HG02973 (cell line): ENCODE data around the gene MARK3.
"Not testable (repeated sequence)": the region's sequence is repeated elsewhere in the genome, so short reads cannot be mapped to it uniquely, and the experiment has no call there.

Source experiments
- ATAC-seq: cut with Tn5 transposase; IDR thresholded peaks from one replicate; pipeline ENCODE4 v1.9.1; 2021; ENCODE audit warnings: moderate library complexity; ENCODE audit not compliant: unreplicated experiment

The MARK3 gene

GRCh38 chr14:103385152-103385928 lies at the start of gene MARK3:
MARK3 (plus strand) TSS chr14:103385415; CDS start chr14:103386030, 615 bp downstream.
- peak; percentile 92 for ATAC-seq

DNA sequence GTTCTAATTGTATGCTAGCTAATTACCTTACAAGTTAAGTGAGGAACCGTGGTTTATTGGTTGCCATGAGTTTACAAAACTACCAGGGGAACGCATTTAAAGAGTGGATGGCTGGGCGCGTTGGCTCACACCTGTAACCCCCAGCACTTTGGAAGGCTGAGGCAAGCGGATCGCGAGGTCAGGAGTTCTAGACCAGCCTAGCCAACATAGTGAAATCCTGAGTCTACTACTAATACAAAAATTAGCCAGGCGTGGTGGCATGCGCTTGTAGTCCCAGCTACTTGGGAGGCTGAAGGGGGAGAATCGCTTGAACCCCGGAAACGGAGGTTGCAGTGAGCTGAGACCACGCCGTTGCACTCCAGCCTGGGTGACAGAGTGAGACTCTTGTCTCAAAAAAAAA lies 49.0 kb upstream of the MARK3 start:
- ATAC-seq, result no peak

DNA sequence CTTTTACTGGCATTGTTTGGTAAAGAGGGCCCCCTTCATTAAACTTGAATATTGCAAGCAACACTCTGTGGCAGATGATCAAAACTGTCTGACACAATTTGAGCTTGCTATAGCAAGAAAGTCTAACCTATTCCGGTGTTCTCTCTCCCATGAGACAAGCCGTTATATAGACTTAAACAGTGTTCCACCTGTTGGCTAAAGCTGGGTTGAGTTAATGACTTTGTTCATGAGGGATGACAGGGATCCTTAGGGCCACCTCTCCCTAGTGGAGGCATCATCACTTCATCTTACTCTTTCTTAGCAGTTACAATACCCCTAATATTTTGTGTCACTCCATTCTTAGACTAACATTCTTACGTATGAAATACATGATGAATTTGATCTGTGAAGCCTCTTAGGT lies 47.4 kb upstream of the MARK3 start:
- ATAC-seq, result no peak

- ATAC-seq, result no peak
Observed at GRCh38 chr14:103339561-103339960, 45.7 kb upstream of the MARK3 start.

GRCh38 chr14:103340480-103341212 lies 44.6 kb upstream of the MARK3 start:
- no peak for ATAC-seq

- no peak for ATAC-seq
Observed at GRCh38 chr14:103341250-103342129, 43.7 kb upstream of the MARK3 start.

DNA sequence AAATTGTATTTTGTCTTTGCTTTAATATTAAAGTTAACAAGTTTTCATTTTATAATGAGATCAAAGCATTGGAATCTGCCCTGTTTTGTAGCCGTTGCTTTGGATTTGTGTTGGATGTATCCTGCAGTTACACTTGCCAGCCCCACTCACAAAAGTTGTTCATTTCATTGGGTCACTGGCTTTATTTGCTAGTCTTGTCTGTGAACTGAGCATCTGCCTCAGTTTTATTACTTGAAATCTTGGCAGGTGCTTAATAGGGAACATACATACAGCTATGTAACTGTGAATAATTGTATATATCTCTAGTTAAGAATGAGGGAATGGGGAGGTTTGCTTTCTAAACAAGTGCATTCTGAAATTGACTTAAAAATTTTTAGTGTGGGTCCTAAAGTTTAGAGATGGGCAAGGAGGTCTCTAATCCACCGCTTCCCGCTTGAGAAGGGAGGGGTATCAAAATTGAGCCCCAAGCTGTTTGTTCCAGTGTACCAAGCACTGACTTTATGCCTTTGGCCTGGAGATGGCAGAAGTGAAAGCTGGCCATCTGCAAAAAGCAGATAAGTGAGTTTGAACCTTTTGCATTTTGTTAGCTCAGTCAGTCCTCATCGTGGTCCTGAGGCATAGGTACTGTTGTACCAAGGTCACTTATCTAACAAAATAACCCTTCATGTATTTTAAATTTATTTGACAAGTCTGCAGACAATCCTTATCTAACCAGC lies 41.9 kb upstream of the MARK3 start:
- ATAC-seq, result no peak

GRCh38 chr14:103343905-103344797 lies 41.1 kb upstream of the MARK3 start:
- ATAC-seq, result no peak

DNA sequence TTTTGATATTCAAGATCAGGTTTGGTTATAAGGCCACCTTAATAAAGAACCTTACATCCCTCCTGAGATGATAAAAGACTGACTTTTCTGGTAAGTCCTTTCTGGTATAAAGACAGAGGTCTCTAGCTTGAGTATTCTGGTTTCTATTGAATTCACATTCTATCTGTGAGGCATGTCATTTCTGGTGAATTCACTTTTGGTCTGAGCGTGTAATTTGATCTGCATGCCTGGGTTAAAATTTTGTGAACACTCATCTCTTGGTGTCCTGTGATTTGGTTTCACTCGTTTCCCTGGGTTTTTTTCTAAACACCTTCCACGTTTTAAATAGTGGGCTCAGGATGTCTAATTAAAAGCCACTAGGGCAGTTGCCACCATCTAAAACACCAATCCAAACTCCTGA lies 38.9 kb upstream of the MARK3 start:
- no peak for ATAC-seq

DNA sequence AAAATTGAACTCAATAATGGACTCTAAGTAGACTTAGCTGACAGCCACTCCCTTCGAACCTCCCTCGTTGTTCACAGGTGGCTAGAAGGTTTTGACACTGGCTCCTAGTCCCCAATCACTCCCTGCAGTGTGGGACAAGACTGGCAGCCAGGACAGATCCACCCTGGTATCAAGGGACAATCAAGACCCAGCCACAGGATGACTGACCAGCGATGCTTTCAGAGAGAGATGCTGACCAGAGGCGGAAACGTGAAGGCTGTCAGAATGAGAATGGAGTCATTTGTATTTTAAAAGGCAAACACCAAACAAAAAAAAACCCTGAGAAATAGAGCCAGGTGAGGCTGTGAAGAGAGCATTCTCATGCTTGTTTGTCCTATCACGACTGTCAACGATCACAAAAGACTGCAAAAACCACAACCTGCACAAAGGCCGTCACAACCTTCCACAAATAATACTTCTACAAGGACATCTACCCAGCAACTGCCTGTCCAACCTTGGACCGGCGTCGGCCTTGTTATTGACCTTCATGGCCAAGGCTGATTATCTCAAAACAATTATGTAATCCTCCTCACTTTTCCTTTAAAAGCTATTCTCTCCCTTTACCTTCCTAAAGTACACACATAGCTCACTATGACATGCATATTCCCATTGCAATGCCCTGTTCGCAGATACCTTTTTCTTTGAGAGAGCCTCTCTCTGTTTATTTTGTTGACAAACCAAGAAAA lies 38.0 kb upstream of the MARK3 start:
- no peak for ATAC-seq

DNA sequence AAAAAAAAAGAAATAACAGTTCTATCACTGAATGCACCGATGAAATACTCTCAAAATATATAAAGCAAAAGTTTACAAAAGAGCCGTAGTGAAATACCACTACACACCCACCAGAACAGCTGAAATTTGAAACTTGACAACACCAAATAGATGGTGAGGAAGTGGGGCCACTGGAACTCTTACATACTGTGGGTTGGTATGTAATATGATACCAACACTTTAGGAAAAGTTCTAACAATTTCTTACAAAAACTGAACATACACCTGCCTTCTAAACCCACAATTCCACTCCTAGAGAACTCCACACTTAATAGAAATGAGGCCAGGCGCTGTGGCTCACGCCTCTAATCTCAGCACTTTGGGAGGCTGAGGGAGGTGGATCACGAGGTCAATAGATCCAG lies 37.1 kb upstream of the MARK3 start:
- no peak for ATAC-seq

- no peak for ATAC-seq
Observed at GRCh38 chr14:103349982-103350381, 35.2 kb upstream of the MARK3 start.

DNA sequence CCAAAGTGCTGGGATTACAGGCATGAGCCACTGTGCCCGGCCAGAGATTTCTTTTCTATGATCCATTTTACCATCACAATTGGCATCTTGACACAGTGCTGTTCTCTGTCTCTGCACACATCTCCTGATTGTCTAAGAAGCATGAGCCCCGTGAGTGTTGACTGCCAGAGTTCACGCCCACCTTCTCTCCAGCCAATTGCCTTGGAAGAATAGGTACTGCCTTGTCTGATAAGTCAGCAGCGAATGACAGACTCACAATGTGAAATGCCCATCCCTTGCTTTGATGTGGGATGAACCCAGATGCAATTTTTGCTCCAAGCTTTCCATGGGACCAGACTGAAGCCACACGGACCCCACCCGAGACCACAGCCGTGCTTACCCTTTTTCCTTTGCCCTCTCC lies 31.9 kb upstream of the MARK3 start:
- no peak for ATAC-seq

DNA sequence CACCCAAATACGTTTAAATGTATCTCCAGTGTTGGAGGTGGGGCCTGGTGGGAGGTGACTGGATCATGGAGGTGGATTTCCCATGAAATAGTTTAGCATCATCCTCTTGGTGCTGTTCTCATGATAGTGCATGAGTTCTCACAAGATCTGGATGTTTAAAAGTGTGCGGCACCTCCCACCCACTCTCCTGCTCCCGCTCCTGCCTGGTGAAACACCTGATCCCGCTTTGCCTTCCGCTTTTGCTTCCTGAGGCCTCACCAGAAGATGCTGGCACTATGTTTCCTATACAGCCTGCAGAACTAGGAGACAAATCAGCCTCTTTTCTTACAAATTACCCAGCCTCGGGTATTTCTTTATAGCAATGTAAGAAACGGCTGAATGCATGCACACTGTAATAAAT lies 31.1 kb upstream of the MARK3 start:
- no peak for ATAC-seq

DNA sequence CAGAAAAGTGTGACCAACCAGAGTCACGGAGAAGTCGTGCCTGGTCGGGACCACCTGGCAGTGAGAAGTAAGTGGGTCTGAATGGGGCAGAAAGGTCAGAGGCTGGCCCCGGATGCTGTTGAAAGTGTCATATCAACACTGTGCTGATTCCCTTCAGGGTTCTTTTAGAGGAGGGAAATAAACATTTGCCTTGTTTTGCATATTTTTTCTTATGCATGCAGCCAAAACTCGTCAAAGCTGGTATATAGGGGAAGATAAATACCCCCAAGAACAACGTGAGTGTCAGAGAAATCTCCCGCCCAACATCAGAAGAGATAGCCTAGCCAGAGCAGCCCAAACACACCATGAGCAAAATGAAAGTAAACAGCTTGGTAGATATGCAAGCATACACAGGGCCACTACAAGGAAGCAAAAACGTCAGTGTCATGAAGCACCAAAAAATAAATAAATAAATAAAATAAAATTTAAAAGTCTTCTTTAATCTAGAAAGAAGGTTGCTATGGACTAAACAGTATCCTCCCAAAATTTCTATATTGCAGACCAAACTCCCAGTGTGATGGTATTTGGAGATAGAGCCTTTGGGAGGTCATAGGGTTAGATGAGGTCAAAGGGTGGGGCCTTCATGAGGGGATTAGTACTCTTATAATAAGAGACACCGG lies 29.1 kb upstream of the MARK3 start:
- ATAC-seq, result no peak

GRCh38 chr14:103357552-103357951 lies 27.7 kb upstream of the MARK3 start:
- ATAC-seq, result not testable (repeated sequence)

DNA sequence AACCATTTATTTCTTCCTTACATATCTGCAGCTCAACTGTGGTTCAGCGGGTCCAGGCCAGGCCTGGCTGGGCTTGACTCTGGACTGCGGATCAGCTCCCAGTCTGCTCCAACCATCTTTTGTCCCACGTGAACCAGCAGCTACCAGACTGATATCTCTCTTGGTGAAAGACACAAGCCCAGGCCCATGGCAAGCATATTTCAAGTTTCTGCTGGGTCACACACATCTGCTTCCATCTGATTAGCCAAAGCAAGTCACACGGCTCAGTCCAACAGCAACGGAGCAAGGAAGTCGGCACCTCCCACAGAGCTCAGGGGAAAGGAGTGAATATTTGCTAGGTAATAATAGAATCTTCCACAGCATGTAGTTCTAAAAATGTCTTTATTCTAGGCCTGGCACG lies 24.7 kb upstream of the MARK3 start:
- no peak for ATAC-seq

GRCh38 chr14:103361867-103362266 lies 23.3 kb upstream of the MARK3 start:
- ATAC-seq, result no peak

DNA sequence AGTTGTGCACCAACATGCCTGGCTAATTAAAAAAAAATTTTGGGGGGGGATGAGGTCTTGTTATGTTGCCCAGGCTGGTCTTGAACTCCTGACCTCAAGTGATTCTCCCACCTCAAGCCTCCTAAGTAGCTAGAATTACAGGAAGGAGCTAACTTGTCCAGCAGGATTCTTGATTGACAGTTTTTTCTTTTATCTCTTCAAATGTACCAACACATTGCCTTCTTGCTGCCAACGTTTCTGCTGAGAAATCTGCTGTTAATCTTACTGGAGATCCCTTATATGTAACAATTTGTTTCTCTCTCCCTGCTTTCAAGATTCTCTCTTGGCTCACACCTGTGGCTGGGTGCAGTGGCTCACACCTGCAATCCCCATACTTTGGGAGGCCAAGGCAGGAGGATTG lies 22.4 kb upstream of the MARK3 start:
- no peak for ATAC-seq
